Stimulated activated CD4-positive, alpha-beta T cell treated with anti-CD3 and anti-CD28 coated beads, Interleukin-2, amount 100 ng/mL, for 4 hours (primary cell): Measurements from ENCODE around the gene MT1M.
"Not testable (repeated sequence)": the region's sequence is repeated elsewhere in the genome, so short reads cannot be mapped to it uniquely, and the experiment has no call there.

Source experiments
- DNase-seq: peaks from one replicate; pipeline ENCODE4 v3.0.0-alpha.2; 2020; ENCODE audit warnings: low read depth

MT1M gene

DNA sequence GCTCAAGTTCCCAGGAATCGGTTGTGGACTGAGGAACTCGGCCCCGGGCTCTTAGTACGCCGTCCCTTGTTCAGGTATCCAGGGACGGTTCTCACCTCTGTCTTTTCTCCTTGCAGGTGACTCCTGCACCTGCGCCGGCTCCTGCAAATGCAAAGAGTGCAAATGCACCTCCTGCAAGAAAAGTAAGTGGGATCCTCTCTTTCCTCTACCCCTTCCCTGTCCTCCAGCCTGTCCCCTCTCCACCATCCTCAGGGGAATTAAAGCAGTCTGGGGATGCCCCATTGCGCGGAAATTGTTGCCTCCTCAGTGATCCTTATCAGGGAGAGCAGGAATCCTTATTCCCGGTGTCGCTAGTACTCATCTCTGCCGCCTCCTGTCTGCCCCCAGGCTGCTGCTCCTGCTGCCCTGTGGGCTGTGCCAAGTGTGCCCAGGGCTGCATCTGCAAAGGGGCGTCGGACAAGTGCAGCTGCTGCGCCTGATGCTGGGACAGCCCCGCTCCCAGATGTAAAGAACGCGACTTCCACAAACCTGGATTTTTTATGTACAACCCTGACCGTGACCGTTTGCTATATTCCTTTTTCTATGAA is 23.5 kb upstream of the MT1M start:
- no peak for DNase-seq

DNA sequence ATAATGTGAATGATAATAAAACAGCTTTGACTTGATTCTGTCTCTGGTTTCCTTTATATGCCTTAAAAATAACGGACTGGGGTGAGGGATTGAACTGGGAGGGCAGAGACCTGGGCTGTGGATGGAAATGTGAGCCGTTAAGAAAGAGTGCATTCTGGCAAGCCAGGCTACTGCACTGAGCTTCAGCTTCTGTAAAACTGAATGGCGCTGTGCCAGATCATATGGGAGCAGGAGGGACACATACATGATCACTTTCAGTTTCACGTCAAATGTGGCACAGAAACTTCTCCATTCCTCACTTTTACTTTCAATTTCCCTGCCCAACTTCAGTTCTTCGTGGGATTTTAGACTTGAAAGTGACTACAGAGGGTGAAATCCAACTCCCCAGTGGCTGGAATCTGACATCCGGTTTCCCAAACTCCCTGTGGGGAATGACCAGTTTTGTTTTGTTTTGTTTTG is 23.0 kb upstream of the MT1M start:
- DNase-seq = peak; percentile 72

GRCh38 chr16:56610017-56610608 is 22.3 kb upstream of the MT1M start:
- peak; percentile 76 for DNase-seq

GRCh38 chr16:56610609-56611111 is 21.8 kb upstream of the MT1M start:
- DNase-seq = peak; percentile 26

- no peak for DNase-seq
These were observed 21.1 kb upstream of the MT1M start for GRCh38 chr16:56611281-56611833.

DNA sequence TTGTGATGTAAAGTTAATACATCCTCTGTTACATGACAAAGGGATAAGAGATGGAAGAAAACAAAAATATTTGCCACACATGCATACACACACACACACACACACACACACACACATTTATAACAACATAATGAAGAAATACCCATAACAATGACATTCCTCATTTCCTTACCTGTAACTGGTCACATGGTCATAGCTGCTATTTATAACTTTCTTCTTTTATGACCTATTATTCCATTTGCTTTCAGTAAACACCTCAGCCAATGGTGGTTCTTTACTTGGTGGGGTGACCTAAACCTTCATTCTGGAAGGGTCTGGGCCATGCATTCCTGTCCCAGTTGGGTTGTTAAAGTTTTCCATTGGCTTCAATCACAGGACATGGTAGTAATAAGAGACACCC is 18.8 kb upstream of the MT1M start:
- no peak for DNase-seq

- DNase-seq = no peak
These were observed 17.9 kb upstream of the MT1M start for GRCh38 chr16:56614549-56614991.

DNA sequence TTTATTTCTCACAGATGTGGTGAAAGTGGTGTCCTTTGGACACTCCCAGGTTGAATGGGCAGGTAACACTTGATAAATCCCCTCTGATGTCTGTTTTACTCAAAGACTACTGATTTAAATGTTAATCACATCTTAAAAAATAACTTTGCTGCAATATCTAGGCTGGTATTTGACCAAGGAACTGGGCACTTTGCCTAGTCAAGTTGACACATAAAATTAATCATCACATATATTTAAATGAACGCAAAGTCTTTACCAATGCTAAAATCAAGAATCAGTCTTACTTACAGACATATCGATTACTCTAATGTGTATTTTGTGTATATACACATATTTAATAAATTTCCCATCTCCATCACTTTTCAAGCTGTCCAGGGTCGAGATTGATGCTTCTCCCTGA is 17.1 kb upstream of the MT1M start:
- DNase-seq = no peak

DNA sequence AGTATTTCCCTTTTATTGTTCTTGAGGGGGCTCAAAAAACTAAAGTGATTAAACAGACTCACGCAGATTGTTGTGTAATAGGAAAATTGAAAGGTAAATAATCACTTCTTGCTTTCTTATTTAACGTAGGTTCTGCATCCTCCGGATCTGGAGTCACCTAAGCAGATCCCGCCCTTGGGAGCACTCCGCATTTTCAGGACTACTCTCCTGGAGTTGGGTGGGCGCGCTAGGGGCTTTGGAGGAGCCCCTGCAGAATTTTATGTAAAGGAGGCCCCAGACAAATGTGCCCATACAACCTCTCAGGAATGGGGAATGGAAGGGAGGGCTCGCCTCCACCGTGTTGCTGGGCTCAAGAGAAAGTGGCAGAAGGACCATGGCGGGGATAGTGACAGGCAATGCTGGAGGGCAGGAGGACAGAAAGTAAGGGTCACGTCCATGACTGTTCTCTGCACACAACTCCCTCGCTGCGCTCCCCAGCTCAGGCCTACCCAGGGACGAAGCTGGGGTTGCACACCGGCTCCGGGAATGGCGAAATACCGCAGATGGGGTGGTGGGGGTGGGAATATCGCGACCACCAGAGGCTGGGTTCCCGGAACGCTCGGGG is 15.7 kb upstream of the MT1M start:
- no peak for DNase-seq

GRCh38 chr16:56617212-56618085 is 15.0 kb upstream of the MT1M start:
- peak; percentile 35 for DNase-seq

DNA sequence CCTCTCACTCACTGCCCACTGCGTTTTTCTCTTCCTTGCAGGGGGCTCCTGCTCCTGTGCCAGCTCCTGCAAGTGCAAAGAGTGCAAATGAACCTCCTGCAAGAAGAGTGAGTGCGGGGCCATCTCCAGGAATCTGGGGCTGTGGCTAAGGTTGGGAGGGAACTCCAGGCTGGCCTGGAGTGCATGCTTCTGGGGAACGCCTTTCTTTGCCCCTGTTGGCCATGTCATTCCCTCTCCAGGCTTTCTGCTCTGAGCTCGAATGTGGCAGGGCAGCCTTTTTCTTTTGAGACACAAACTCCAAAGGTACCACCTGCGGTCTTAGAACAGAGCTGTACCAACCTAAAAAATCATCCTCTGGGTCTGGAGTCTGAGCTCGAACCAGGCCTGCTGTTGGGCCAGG is 14.3 kb upstream of the MT1M start:
- DNase-seq = no peak

DNA sequence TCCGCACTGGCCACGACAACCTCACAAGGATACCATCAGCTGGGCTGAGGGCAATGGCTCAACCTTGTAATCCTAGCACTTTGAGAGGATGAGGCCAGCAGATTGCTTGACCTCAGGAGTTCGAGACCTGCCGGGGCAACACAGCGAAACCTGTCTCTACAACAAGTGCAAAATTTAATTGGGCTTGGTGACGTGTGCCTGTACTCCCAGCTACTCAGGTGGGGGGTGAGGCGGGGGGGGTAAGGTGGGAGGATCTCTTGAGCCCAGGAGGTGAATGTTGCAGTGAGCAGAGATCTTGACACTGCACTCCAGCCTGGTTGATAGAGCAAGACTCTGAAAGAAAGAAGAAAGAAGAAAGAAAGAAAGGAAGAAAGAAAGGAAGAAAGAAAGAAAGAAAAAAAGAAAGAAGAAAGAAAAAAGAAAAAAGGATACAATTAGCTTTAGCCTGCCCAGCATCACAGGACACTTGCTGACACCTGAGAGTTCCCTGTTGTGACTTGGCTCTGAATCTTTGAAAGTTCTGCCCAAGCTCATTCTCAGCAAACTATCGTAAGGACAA is 12.0 kb upstream of the MT1M start:
- DNase-seq = no peak

DNA sequence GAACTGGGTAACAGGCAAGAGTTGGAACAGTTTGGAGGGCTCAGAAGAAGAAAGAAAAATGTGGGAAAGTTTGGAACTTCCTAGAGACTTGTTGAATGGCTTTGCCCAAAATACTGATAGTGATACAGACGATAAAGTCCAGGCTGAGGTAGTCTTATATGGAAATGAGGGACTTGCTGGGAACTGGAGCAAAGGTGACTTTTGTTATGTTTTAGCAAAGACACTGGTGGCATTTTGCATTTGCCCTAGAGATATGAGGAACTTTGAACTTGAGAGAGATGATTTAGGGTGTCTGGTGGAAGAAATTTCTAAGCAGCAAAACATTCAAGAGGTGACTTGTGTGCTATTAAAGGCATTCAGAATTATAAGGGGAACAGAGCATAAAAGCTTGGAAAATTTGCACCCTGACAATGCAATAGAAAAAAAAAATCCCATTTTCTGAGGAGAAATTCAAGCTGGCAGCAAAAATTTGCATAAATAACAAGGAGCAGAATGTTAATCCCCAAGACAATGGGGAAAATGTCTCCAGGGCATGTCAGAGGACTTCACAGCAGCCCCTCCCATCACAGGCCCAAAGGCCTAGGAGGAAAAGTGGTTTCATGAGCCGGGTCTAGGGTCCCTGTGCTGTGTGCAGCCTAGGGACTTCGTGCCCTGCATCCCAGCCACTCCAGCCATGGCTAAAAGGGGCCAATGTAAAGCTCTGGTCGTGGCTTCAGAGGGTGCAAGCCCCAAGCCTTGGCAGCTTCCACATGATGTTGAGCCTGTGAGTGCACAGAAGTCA is 10.6 kb upstream of the MT1M start:
- DNase-seq = not testable (repeated sequence)

DNA sequence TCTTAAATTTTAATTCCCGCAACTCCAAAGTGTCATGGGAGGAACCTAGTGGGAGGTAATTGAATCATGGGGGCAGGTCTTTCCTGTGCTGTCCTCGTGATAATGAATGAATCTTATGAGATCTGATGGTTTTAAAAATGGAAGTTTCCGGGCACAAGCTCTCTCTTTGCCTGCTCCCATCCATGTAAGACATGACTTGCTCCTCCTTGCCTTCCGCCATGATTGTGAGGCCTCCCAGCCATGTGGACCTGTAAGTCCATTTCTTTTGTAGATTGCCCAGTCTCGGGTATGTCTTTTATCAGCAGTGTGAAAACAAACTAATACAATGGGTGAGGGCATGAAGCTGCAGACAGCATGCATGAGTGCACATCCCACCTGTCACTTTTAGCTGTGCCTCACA is 9.3 kb upstream of the MT1M start:
- DNase-seq = not testable (repeated sequence)

DNA sequence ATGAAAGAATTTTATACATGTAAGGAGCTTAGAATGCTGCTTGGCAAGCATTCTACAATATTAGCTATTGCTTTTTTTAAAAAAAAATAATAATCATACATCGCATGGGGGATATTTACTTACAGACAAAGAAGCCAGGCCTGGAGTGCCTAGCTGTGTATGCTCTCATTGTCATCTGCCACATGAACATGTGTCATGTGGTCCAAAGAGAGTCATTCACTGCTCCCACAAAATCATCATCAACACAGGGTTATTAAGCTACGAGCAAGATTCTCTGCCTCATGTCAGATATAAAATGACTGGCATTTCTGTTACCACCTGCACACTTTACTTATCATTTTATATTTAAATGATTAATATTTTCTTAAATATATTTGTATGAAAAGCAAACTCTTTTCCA is 8.8 kb upstream of the MT1M start:
- no peak for DNase-seq

DNA sequence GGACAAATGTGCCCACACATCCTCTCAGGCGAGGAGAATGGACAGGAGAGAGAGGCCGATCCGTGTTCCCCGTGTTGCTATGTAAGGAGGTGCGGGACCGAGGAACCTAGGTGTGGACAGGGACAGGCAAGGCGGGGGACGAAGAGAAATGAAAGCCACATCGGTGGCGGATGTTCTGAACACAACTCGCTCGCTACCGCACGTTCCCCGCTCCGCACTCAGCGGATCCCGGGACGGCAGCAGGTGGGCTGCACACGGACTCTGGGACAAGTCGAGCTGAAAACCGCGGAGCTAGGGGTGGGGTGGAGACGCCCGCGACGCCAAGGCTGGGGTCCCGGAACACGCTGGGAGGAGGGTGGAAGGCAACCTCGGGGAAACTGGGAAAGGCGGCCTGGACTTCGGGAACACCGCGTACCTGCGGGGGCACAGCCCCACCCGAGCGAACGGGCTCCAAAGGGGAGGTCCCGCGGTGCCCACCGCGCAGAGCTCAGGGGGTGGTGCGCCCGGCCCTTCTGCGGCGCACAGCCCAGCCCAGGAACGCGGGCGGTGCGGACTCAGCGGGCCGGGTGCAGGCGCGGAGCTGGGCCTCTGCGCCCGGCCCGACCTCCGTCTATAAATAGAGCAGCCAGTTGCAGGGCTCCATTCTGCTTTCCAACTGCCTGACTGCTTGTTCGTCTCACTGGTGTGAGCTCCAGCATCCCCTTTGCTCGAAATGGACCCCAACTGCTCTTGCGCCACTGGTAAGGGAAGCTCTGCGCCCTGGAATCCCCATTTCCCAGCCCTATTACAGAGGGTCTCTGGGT is 7.1 kb upstream of the MT1M start, which contains the start of gene MT1E:
Gene MT1E, plus strand, starts transcription at position 642 of the 803 bp plus-strand sequence. Its CDS starts 71 bp downstream, at position 713.
- DNase-seq = no peak

DNA sequence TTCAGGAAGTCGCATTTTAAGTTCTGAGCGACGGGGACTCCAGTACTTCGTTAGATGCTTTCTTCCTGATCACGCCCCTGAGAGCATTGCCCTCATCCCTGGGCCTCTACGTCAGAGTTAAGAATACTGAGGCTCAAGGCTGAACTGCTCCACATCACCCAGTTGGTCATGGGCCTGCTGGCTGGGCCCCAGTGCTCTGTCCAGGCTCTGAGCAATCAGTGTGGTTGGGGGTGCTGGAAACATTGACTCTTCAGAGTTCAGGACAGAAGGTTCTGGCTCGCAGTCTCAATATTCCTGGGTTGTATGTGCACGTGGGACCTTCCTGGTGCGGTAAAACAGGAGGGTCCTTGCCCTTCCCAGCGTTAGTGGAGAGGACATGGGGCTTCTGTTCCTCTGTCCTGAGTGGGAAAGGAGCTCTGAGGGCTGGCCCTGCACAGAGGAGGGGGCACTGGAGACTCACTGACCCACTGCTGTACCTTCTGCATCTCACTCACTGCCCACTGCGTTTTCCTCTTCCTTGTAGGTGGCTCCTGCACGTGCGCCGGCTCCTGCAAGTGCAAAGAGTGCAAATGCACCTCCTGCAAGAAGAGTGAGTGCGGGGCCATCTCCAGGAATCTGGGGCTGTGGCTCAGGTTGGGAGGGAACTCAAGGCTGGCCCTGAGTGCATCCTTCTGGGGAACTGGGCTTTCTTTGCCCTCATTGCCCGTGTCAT is 6.4 kb upstream of the MT1M start:
- no peak for DNase-seq

DNA sequence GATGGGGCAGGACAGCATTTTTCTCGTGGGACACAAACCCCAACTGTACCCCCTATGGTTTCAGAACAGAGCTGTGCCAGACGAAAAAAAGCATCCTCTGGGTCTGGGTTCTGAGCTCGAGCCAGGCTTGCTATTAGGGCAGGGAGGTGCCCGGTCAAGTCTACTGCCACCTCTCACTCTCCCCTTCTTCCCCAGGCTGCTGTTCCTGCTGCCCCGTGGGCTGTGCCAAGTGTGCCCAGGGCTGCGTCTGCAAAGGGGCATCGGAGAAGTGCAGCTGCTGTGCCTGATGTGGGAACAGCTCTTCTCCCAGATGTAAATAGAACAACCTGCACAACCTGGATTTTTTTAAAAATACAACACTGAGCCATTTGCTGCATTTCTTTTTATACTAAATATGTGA is 5.8 kb upstream of the MT1M start:
- DNase-seq = no peak
